Esophagus (tissue), 2 donors: Measurements from ENCODE around the gene SLC45A1. TPM values are rescaled to one million over a fixed set of nuclear protein-coding genes. Genes with fewer than 3 reads are reported as not detected.

Source experiments
- H3K27ac ChIP-seq, 2 donors: one replicate each; pipeline ENCODE4 v1.5.1; 2013; ENCODE audit warnings: low read depth in 2 of 2, mild to moderate bottlenecking in 2 of 2, inconsistent platforms in 1 of 2, low read length in 1 of 2, moderate library complexity in 1 of 2
- H3K27me3 ChIP-seq, 2 donors: one replicate each; pipeline ENCODE4 v1.6.1; 2013; ENCODE audit warnings: low read length in 2 of 2, control low read depth in 1 of 2, mild to moderate bottlenecking in 1 of 2; ENCODE audit not compliant: insufficient read depth in 2 of 2, control insufficient read depth in 1 of 2
- H3K36me3 ChIP-seq, 2 donors: one replicate each; pipeline ENCODE4 v1.6.1; 2013; ENCODE audit warnings: low read length in 1 of 2; ENCODE audit not compliant: control insufficient read depth in 2 of 2, insufficient read depth in 2 of 2
- H3K4me1 ChIP-seq, 2 donors: one replicate each; pipeline ENCODE4 v1.6.1; 2013; ENCODE audit warnings: low read length in 1 of 2; ENCODE audit not compliant: control insufficient read depth in 2 of 2, insufficient read depth in 2 of 2
- H3K4me3 ChIP-seq, 2 donors: one replicate each; pipeline ENCODE4 v1.5.1; 2013; ENCODE audit warnings: low read length in 2 of 2, mild to moderate bottlenecking in 2 of 2, low read depth in 1 of 2, moderate library complexity in 1 of 2
- H3K9me3 ChIP-seq, 2 donors: one replicate each; pipeline ENCODE4 v1.6.1; 2013; ENCODE audit warnings: mild to moderate bottlenecking in 2 of 2, low read depth in 1 of 2, low read length in 1 of 2, moderate library complexity in 1 of 2; ENCODE audit not compliant: control insufficient read depth in 2 of 2, insufficient read depth in 1 of 2
- WGBS, 2 donors: extraction: QIAGEN DNeasy Blood & Tissue Kit; methylation state at CpG; one replicate each; pipeline ENCODE4 v1.1.7; 2013; 5-methylcytosine and 5-hydroxymethylcytosine counted together
- polyA plus RNA-seq, 2 donors: library from polyadenylated mRNA; stranded (reverse); fragments of 200-250 nt; gene quantifications; one replicate each; pipeline ENCODE4 v1.2.3, GENCODE V29; 2013
- donor health status: healthy with polysubstance abuse.
- donor health status: Bipolar disorder and iron deficiency.

Gene SLC45A1
- polyA plus RNA-seq, 2 donors = 0.61 to 1.1 TPM

DNA sequence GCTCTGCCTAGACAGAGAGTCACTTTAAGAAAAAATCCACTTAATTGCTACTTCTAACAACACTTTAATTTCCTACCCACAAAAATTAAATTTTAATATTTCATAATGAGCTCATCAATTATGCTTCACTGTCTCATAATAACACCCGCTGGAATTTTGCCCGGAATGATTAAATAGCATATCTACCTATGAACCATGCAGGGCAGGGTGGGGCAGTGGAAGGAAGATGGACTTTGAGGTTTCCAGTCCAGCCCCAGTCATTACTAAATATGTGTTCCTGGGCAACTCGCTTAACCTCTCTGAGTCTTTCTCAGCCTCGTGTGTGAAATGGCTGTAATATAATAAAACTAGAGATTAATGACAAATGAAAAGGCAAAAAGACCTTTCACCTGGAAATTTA is 32.8 kb upstream of the SLC45A1 start:
- H3K4me3 ChIP-seq = no peak overlapping the region
- H3K36me3 ChIP-seq = no peaks in the 10 kb centered on the region
- H3K27ac ChIP-seq = no peak overlapping the region
- WGBS, 2 donors = 57 to 68% methylated on average over 4 of the region's 4 CpGs
- H3K27me3 ChIP-seq = no peaks in the 10 kb centered on the region
- no peaks in the 10 kb centered on the region for H3K9me3 ChIP-seq
- no peaks in the 10 kb centered on the region for H3K4me1 ChIP-seq

DNA sequence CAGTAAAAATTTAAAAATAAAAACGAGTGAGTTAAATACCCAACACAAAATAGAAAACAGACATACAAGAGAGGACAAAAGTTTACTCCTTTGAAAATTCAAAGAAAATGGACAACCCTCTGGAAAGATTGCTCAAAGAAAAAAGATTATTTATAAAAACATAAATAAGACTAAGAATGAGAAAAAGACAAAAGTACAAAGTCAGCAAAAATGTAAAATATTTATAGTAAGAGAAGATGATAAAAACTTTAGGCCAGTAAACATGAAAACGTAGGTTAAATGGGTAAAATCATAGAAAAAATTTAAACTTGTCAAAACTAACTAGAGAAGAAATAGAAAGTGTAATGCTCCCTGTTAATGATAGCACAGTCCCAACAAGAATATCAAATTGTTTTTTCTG is 31.9 kb upstream of the SLC45A1 start:
- H3K4me1 ChIP-seq = no peaks in the 10 kb centered on the region
- no peak overlapping the region for H3K27ac ChIP-seq
- H3K4me3 ChIP-seq = no peak overlapping the region
- H3K9me3 ChIP-seq = no peaks in the 10 kb centered on the region
- WGBS, 2 donors = 74 to 75% methylated on average over 2 of the region's 2 CpGs
- H3K36me3 ChIP-seq = no peaks in the 10 kb centered on the region
- H3K27me3 ChIP-seq = no peaks in the 10 kb centered on the region

DNA sequence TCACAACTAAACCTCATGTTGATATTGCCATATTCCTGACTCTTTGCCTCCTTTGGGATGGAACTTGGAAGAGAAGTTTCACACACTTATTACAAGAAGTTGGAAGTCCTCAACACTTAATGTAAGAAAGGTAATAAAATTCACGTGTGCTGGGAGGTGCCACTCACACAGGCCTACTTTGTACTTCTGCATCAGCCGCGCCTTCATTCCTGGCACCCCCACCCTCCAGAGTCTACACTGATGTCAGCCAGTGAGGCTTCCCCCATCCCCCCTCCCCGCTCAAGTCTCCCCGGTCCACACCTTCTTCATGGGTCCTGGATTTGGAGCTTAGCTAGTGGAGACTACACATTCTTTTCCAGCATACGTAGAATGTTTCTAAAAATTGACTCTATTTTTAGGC is 24.8 kb upstream of the SLC45A1 start:
- no peaks in the 10 kb centered on the region for H3K27me3 ChIP-seq
- H3K9me3 ChIP-seq = no peaks in the 10 kb centered on the region
- H3K27ac ChIP-seq = no peak overlapping the region
- H3K4me1 ChIP-seq = peaks cover 0 to 3% of the 10 kb centered on the region in 2 donors
- WGBS, 2 donors = 71 to 78% methylated on average over 6 of the region's 6 CpGs
- H3K36me3 ChIP-seq = no peaks in the 10 kb centered on the region
- no peak overlapping the region for H3K4me3 ChIP-seq

DNA sequence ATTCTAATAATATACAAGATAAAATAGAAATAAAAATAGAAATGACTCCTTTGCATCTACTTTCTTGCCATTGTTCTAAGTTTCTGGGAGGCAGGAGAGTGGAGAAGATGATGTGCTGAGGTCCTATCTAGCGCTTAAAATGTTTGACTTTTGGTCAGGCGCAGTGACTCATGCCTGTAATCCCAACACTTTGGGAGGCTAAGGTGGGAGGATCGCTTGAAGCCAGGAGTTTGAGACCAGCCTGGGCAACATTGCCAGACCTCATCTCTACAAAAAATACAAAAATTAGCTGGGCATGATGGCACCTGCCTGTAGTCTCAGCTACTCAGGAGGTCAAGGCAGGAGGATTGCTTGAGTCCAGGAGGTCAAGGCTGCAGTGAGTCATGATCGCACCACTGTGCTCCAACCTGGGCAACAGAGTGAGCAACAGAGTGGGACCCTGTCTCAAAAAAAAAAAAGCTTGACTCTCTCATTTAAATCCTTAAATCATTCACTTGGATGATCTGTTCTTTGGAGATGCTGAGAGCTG is 24.2 kb upstream of the SLC45A1 start:
- H3K27ac ChIP-seq = peak overlapping the region in 1 of 2 donors; percentile 46
- no peaks in the 10 kb centered on the region for H3K27me3 ChIP-seq
- H3K36me3 ChIP-seq = no peaks in the 10 kb centered on the region
- H3K4me1 ChIP-seq = peaks cover 0 to 3% of the 10 kb centered on the region in 2 donors
- H3K4me3 ChIP-seq = no peak overlapping the region
- 89 to 93% methylated on average over 4 of the region's 4 CpGs for WGBS, 2 donors
- H3K9me3 ChIP-seq = no peaks in the 10 kb centered on the region

DNA sequence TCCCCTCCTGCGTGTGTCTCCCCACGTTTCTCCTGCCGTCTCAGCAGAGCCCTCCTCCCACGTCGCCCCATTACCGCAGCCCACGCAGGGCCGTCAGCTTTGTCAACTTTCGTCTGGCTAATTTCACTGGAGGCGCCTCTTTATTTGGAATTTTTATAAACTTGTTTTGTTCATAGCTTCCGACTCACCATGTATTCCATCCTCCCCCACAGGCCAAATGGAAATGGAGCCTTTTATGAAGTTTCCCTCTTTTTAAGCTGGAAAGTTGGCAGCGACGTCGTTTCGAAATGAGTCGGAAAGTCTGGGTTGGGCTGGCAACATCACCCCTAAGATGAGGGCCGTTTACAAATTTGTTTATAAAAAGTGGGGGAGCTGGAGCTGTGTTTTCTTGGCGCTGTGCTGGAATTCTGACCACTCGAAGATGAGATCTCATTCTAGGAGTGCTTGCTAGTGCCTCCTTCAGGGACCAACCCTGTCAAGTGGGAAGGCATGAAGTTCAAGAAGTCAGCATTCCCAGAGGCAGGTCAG is 23.7 kb upstream of the SLC45A1 start:
- Histone ChIP-seq H3K4me3 (no peak overlapping the region), H3K27me3 (no peaks in the 10 kb centered on the region), H3K9me3 (no peaks in the 10 kb centered on the region), H3K36me3 (no peaks in the 10 kb centered on the region), H3K27ac (peak overlapping the region in 1 of 2 donors; percentile 46), H3K4me1 (peaks cover 0 to 3% of the 10 kb centered on the region in 2 donors)
- 69 to 77% methylated on average over 19 of the region's 19 CpGs for WGBS, 2 donors

DNA sequence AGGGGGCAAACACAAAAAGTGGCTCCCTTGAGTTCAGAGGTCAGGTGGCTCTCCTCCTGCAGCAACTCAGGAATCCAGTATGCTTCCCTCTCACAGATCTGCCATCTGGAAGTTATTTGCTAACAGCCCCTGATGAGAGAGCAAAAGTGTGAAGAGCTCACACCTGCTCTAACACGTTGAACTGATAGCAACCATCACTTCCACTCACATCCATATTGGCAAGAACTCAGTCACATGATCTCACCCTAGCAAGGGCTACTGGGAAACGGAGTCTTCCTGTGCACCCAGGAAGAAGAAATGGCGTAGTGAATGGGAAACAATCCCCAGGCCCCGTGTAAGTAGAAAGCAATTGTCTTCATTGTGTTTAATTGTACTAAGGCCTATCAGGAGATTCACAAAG is 20.7 kb upstream of the SLC45A1 start:
- WGBS, 2 donors = 76 to 83% methylated on average over 4 of the region's 4 CpGs
- no peaks in the 10 kb centered on the region for H3K9me3 ChIP-seq
- peaks cover 0 to 3% of the 10 kb centered on the region in 2 donors for H3K4me1 ChIP-seq
- H3K36me3 ChIP-seq = no peaks in the 10 kb centered on the region
- H3K27ac ChIP-seq = no peak overlapping the region
- no peaks in the 10 kb centered on the region for H3K27me3 ChIP-seq
- H3K4me3 ChIP-seq = no peak overlapping the region

DNA sequence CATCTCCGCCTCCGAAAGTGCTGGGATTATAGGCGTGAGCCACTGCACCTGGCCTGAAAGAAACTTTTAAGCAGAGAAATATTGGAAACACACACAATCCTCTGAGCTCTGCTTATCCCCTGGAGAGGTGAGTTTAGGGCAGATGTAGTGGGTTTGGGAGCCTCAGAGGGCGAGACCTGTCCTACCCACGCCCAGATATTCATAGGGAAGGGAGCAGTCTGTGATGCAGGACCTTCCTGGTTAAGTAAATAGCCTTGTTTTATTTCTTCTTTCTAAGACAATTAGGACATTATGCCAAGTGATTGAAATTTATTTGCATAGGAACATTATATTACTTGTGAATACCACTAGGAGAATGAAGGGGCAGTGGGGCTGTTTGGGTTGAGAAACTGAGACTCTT is 18.0 kb upstream of the SLC45A1 start:
- 91 to 93% methylated on average over 5 of the region's 5 CpGs for WGBS, 2 donors
- H3K27me3 ChIP-seq = no peaks in the 10 kb centered on the region

DNA sequence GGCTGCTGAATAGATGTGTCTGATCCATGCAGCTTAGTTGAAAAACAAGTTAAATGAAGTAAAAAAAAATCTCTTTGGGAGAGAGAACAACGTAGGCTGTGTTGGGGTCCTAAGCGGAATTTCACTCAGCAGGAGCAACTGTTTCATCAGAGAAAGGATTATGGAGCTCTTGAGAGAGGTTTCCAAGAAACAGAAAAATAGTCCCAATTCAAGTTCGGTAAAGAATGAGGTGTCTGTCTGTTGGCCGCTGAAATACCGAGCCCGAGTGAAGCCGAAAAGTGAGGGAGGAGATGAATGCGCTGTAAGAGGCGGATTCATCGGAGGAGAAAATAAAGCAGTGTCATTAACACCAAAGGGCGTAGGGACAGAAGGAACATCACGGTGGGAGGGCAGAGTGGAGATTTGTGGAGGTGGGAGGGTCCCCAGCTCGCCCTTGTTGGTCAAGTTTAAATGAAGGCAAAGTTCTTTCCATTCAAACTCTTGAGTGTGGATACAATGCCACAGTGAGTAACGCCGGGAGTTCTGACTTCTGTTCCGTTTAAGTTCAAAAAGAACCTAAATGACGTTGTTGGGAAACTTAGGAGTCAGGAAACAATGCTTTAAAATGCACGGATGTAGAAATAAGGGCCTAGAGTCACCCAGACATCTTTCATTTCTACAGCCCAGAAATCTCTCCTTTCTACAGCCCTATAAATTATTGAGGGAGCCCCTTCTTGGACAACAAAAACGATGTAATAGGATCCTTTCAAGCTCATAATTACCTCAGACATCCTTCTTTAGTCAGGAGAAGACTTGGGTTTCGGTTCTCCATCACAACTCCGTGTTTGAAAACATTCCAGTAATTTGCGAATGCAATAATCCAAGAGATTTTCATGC is 15.6 kb upstream of the SLC45A1 start:
- Histone ChIP-seq H3K4me3 (no peak overlapping the region), H3K4me1 (no peaks in the 10 kb centered on the region), H3K27me3 (no peaks in the 10 kb centered on the region), H3K9me3 (no peaks in the 10 kb centered on the region), H3K36me3 (no peaks in the 10 kb centered on the region), H3K27ac (no peak overlapping the region)
- 72% methylated on average over 22 of the region's 22 CpGs for WGBS, 2 donors

More for the DNA sequence above, 18.0 kb upstream of the SLC45A1 start:
- Histone ChIP-seq H3K4me3 (no peak overlapping the region), H3K4me1 (no peaks in the 10 kb centered on the region), H3K9me3 (no peaks in the 10 kb centered on the region), H3K36me3 (no peaks in the 10 kb centered on the region), H3K27ac (no peak overlapping the region)

DNA sequence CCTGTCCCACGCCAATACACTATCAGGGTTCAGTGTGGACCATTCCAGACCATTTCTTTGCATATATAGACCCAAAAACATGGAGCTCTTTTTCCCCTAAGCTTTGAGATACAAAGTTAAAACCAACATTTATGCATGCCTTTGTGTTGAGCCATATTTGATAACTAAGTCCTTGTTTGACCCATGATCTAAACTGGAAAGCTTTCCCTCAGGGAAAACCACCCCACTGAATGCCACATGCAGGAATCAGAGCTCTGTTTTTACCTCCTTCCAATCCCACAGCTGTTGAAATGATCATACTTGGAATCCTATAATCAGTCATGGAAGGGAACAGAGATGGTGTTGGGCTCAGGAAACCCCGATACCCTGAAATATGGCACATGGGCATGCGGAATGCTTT is 14.8 kb upstream of the SLC45A1 start:
- Histone ChIP-seq H3K36me3 (no peaks in the 10 kb centered on the region), H3K4me1 (no peaks in the 10 kb centered on the region), H3K27me3 (no peaks in the 10 kb centered on the region), H3K9me3 (no peaks in the 10 kb centered on the region), H3K4me3 (no peak overlapping the region), H3K27ac (no peak overlapping the region)
- 90 to 91% methylated on average over 3 of the region's 3 CpGs for WGBS, 2 donors
